GM23248 (cell line): ENCODE results near the gene CEP63. TPM values are rescaled to one million over a fixed set of nuclear protein-coding genes. Genes with fewer than 3 reads are reported as not detected.
"Not testable (repeated sequence)": the region's sequence is repeated elsewhere in the genome, so short reads cannot be mapped to it uniquely, and the experiment has no call there.

Experiments used
- DNase-seq: peaks from one replicate; pipeline ENCODE4 v3.0.0-alpha.2; 2015
- H2AFZ ChIP-seq: fragments of 200-600 bp; sonication (generic); 2 replicates; pipeline ENCODE4 v1.6.1; 2016; ENCODE audit warnings: antibody characterized with exemption
- H3F3A ChIP-seq: fragments of 200-600 bp; sonication (generic); 2 replicates; pipeline ENCODE4 v1.6.1; 2016; ENCODE audit warnings: mild to moderate bottlenecking, antibody characterized with exemption, mixed run types; ENCODE audit not compliant: insufficient read depth
- H3K27ac ChIP-seq: fragments of 200-600 bp; sonication (generic); 2 replicates; pipeline ENCODE4 v1.5.1; 2016; ENCODE audit warnings: mild to moderate bottlenecking
- H3K27me3 ChIP-seq: fragments of 200-600 bp; sonication (generic); replicated peaks from 2 replicates; pipeline ENCODE4 v1.6.1; 2016; ENCODE audit warnings: mild to moderate bottlenecking; ENCODE audit not compliant: insufficient read depth
- H3K36me3 ChIP-seq: fragments of 200-600 bp; sonication (generic); 2 replicates; pipeline ENCODE4 v1.6.1; 2016; ENCODE audit warnings: low read depth, mild to moderate bottlenecking
- H3K4me1 ChIP-seq: fragments of 200-600 bp; sonication (generic); 2 replicates; pipeline ENCODE4 v1.6.1; 2016; ENCODE audit warnings: mild to moderate bottlenecking; ENCODE audit not compliant: insufficient read depth
- H3K4me2 ChIP-seq: fragments of 200-600 bp; sonication (generic); one replicate; pipeline ENCODE4 v1.6.1; 2016; ENCODE audit warnings: mild to moderate bottlenecking; ENCODE audit not compliant: unreplicated experiment
- H3K4me3 ChIP-seq: fragments of 200-600 bp; sonication (generic); 2 replicates; pipeline ENCODE4 v1.5.1; 2016; ENCODE audit warnings: mild to moderate bottlenecking
- H3K79me2 ChIP-seq: fragments of 200-600 bp; sonication (generic); 2 replicates; pipeline ENCODE4 v1.6.1; 2016; ENCODE audit warnings: mild to moderate bottlenecking; ENCODE audit not compliant: insufficient read depth
- H3K9ac ChIP-seq: fragments of 200-600 bp; sonication (generic); 2 replicates; pipeline ENCODE4 v1.6.1; 2016; ENCODE audit warnings: mild to moderate bottlenecking
- H3K9me2 ChIP-seq: fragments of 200-600 bp; sonication (generic); 2 replicates; pipeline ENCODE4 v1.6.1; 2016; ENCODE audit warnings: mixed run types, mild to moderate bottlenecking, moderate library complexity; ENCODE audit not compliant: insufficient read depth
- H3K9me3 ChIP-seq: fragments of 200-600 bp; sonication (generic); one replicate; pipeline ENCODE4 v1.6.1; 2017; ENCODE audit warnings: low read depth
- H4K20me1 ChIP-seq: fragments of 200-600 bp; sonication (generic); 2 replicates; pipeline ENCODE4 v1.6.0; 2016; ENCODE audit not compliant: insufficient read depth
- EZH2 ChIP-seq: fragments of 200-600 bp; sonication (generic); IDR thresholded peaks from 2 replicates; pipeline ENCODE4 v1.6.1; 2018; ENCODE audit warnings: antibody characterized with exemption, mild to moderate bottlenecking; ENCODE audit not compliant: insufficient read depth, poor library complexity, severe bottlenecking
- EZH2phosphoT487 ChIP-seq: fragments of 200-600 bp; sonication (generic); IDR thresholded peaks from 2 replicates; pipeline ENCODE4 v1.6.1; 2018; ENCODE audit warnings: antibody characterized with exemption, moderate library complexity, mild to moderate bottlenecking, low read depth; ENCODE audit not compliant: insufficient read depth
- WGBS, 2 experiments: methylation state at CpG; one replicate each; pipeline ENCODE4 v1.1.6; 2015 to 2017; ENCODE audit warnings: low lambda C conversion rate in 2 of 2, low coverage in 1 of 2; ENCODE audit errors: missing lambda C conversion rate in 2 of 2; 5-methylcytosine and 5-hydroxymethylcytosine counted together
- in situ Hi-C: fragments of 300-500 bp; cut with MboI; formaldehyde crosslinking; loops from 2 replicates; pipeline ENCODE4 v1.15.0; 2020
- polyA plus RNA-seq: library from polyadenylated mRNA; unstranded; fragments of >200 nt; fragmentation: Nextera tagmentation; extraction: Ambion mirVana; gene quantifications from 2 replicates; pipeline ENCODE4 v1.2.1, GENCODE V29; 2016
- total RNA-seq: library from RNA; depleted of rRNA; stranded (reverse); fragments of >200 nt; shearing (Covaris generic); gene quantifications from 2 replicates; pipeline ENCODE4 v1.2.3, GENCODE V29; 2014

CEP63 gene
- total and polyA plus RNA-seq, 2 experiments from 2014 or later: 21.0 to 29.7 TPM

GRCh38 chr3:134594331-134594741, 108.5 kb downstream of the CEP63 start:
- H3K4me1 ChIP-seq: no peaks in the 10 kb centered on the region
- H3K79me2 ChIP-seq: no peaks in the 10 kb centered on the region
- 45 to 46% methylated on average over 8 of the region's 8 CpGs for whole genome bisulfite sequencing, 2 experiments
- no peak for TF ChIP-seq EZH2phosphoT487
- no peaks in the 10 kb centered on the region for H3K9me3 ChIP-seq
- in situ Hi-C loops: no loop called here
- H2AFZ ChIP-seq: no peak overlapping the region
- H3K9ac ChIP-seq: no peak overlapping the region
- DNase-seq: no peak
- no peak overlapping the region for H3K27ac ChIP-seq
- no peaks in the 10 kb centered on the region for H4K20me1 ChIP-seq
- H3K4me2 ChIP-seq: no peak overlapping the region
- H3F3A ChIP-seq: no peaks in the 10 kb centered on the region
- no peaks in the 10 kb centered on the region for H3K36me3 ChIP-seq
- H3K27me3 ChIP-seq: no peaks in the 10 kb centered on the region
- no peaks in the 10 kb centered on the region for H3K9me2 ChIP-seq
- H3K4me3 ChIP-seq: no peak overlapping the region

GRCh38 chr3:134594986-134595385, 109.1 kb downstream of the CEP63 start:
- H3K4me1 ChIP-seq, H2AFZ ChIP-seq, H3F3A ChIP-seq, H3K9me3 ChIP-seq, H3K27ac ChIP-seq, H3K36me3 ChIP-seq, H3K9me2 ChIP-seq, H3K4me3 ChIP-seq, H3K79me2 ChIP-seq, H3K27me3 ChIP-seq, in situ Hi-C loops, H4K20me1 ChIP-seq, H3K4me2 ChIP-seq, DNase-seq, H3K9ac ChIP-seq: not testable (repeated sequence)
- 47 to 49% methylated on average over 3 of the region's 3 CpGs for WGBS, 2 experiments

- Histone ChIP-seq H3K79me2 (no peaks in the 10 kb centered on the region), H3K36me3 (no peaks in the 10 kb centered on the region), H3K9ac (no peak overlapping the region), H3K27ac (no peak overlapping the region), H3K4me3 (no peak overlapping the region), H3K27me3 (no peaks in the 10 kb centered on the region), H3K4me2 (no peak overlapping the region), H3K9me2 (no peaks in the 10 kb centered on the region), H3K4me1 (no peaks in the 10 kb centered on the region), H3F3A (no peaks in the 10 kb centered on the region), H2AFZ (no peak overlapping the region), H4K20me1 (no peaks in the 10 kb centered on the region), H3K9me3 (no peaks in the 10 kb centered on the region)
- TF ChIP-seq EZH2: no peak
- no peak for TF ChIP-seq EZH2phosphoT487
- in situ Hi-C loops: no loop called here
- WGBS, 2 experiments: 39 to 50% methylated on average over 2 of the region's 2 CpGs
- DNase-seq: no peak
These were observed 111.6 kb downstream of the CEP63 start for GRCh38 chr3:134597390-134597970.

GRCh38 chr3:134598763-134599545, 113.1 kb downstream of the CEP63 start:
- no peak overlapping the region for H2AFZ ChIP-seq
- no peaks in the 10 kb centered on the region for H3K36me3 ChIP-seq
- no peaks in the 10 kb centered on the region for H3K4me1 ChIP-seq
- H3F3A ChIP-seq: no peaks in the 10 kb centered on the region
- no peak overlapping the region for H3K27ac ChIP-seq
- H3K9me3 ChIP-seq: no peaks in the 10 kb centered on the region
- no peaks in the 10 kb centered on the region for H3K9me2 ChIP-seq
- DNase-seq: no peak
- no peaks in the 10 kb centered on the region for H4K20me1 ChIP-seq
- H3K4me3 ChIP-seq: no peak overlapping the region
- TF ChIP-seq EZH2: no peak
- no peak for TF ChIP-seq EZH2phosphoT487
- H3K79me2 ChIP-seq: no peaks in the 10 kb centered on the region
- 74 to 81% methylated on average over 10 of the region's 10 CpGs for WGBS, 2 experiments
- no peaks in the 10 kb centered on the region for H3K27me3 ChIP-seq
- H3K9ac ChIP-seq: no peak overlapping the region
- H3K4me2 ChIP-seq: no peak overlapping the region
- in situ Hi-C loops: no loop called here
